Measurements from ENCODE around the gene FAAH. TPM values are rescaled to one million over a fixed set of nuclear protein-coding genes. Genes with fewer than 3 reads are reported as not detected.

FAAH gene
- total RNA-seq, 1 experiment from 2014 or later: 38.6 TPM

GRCh38 chr1:46456411-46456963, 62.4 kb downstream of the FAAH start:
- Mint-ChIP-seq H3K36me3 (no peaks in the 10 kb centered on the region), H3K4me1 (peaks cover 36% of the 10 kb centered on the region), H3K27ac (no peak overlapping the region), H3K4me3 (no peak overlapping the region), H3K9me3 (no peaks in the 10 kb centered on the region), H3K27me3 (ENCODE audit: low read depth) (peaks cover 63% of the 10 kb centered on the region)
- ATAC-seq (peak; percentile 40), DNase-seq (ENCODE audit: low spot score) (no peak)
- ChIA-PET CTCF (interaction anchor here (6.1 kb wide), 1 partner anchor 10 kb away, joined by 48 read pairs; no protein-coding TSS in a partner anchor), POLR2A (no interaction called here)
- TF ChIP-seq ERG (CRISPR knock-in tag; IDR thresholded peaks at IDR 0.05) (no peak), ZNF317 (CRISPR knock-in tag; IDR thresholded peaks at IDR 0.05; ENCODE audit: borderline replicate concordance, low read depth) (no peak), ZNF416 (CRISPR knock-in tag; IDR thresholded peaks at IDR 0.05) (no peak), ZNF396 (CRISPR knock-in tag; IDR thresholded peaks at IDR 0.05; ENCODE audit: borderline replicate concordance) (no peak), ZSCAN18 (CRISPR knock-in tag; IDR thresholded peaks at IDR 0.05) (no peak)
- TF ChIP-seq, protein P1, sequence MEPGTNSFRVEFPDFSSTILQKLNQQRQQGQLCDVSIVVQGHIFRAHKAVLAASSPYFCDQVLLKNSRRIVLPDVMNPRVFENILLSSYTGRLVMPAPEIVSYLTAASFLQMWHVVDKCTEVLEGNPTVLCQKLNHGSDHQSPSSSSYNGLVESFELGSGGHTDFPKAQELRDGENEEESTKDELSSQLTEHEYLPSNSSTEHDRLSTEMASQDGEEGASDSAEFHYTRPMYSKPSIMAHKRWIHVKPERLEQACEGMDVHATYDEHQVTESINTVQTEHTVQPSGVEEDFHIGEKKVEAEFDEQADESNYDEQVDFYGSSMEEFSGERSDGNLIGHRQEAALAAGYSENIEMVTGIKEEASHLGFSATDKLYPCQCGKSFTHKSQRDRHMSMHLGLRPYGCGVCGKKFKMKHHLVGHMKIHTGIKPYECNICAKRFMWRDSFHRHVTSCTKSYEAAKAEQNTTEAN (CRISPR knock-in tag; IDR thresholded peaks at IDR 0.05): no peak
- TF ChIP-seq, protein P2, sequence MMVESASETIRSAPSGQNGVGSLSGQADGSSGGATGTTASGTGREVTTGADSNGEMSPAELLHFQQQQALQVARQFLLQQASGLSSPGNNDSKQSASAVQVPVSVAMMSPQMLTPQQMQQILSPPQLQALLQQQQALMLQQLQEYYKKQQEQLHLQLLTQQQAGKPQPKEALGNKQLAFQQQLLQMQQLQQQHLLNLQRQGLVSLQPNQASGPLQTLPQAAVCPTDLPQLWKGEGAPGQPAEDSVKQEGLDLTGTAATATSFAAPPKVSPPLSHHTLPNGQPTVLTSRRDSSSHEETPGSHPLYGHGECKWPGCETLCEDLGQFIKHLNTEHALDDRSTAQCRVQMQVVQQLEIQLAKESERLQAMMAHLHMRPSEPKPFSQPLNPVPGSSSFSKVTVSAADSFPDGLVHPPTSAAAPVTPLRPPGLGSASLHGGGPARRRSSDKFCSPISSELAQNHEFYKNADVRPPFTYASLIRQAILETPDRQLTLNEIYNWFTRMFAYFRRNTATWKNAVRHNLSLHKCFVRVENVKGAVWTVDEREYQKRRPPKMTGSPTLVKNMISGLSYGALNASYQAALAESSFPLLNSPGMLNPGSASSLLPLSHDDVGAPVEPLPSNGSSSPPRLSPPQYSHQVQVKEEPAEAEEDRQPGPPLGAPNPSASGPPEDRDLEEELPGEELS (CRISPR knock-in tag; IDR thresholded peaks at IDR 0.05): no peak
- TF ChIP-seq, protein P3, sequence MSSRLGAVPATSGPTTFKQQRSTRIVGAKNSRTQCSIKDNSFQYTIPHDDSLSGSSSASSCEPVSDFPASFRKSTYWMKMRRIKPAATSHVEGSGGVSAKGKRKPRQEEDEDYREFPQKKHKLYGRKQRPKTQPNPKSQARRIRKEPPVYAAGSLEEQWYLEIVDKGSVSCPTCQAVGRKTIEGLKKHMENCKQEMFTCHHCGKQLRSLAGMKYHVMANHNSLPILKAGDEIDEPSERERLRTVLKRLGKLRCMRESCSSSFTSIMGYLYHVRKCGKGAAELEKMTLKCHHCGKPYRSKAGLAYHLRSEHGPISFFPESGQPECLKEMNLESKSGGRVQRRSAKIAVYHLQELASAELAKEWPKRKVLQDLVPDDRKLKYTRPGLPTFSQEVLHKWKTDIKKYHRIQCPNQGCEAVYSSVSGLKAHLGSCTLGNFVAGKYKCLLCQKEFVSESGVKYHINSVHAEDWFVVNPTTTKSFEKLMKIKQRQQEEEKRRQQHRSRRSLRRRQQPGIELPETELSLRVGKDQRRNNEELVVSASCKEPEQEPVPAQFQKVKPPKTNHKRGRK (CRISPR knock-in tag; IDR thresholded peaks at IDR 0.05; ENCODE audit: borderline replicate concordance): no peak

- ATAC-seq (no peak), DNase-seq (ENCODE audit: low spot score) (no peak)
- no peak for TF ChIP-seq CTCF (IDR thresholded peaks at IDR 0.05)
- no peak for TF ChIP-seq SMAD3 (CRISPR knock-in tag; IDR thresholded peaks at IDR 0.05; ENCODE audit: borderline replicate concordance)
- TF ChIP-seq, protein P4, sequence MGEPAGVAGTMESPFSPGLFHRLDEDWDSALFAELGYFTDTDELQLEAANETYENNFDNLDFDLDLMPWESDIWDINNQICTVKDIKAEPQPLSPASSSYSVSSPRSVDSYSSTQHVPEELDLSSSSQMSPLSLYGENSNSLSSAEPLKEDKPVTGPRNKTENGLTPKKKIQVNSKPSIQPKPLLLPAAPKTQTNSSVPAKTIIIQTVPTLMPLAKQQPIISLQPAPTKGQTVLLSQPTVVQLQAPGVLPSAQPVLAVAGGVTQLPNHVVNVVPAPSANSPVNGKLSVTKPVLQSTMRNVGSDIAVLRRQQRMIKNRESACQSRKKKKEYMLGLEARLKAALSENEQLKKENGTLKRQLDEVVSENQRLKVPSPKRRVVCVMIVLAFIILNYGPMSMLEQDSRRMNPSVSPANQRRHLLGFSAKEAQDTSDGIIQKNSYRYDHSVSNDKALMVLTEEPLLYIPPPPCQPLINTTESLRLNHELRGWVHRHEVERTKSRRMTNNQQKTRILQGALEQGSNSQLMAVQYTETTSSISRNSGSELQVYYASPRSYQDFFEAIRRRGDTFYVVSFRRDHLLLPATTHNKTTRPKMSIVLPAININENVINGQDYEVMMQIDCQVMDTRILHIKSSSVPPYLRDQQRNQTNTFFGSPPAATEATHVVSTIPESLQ (CRISPR knock-in tag; IDR thresholded peaks at IDR 0.05): no peak
- TF ChIP-seq NR2C2 (CRISPR knock-in tag; IDR thresholded peaks at IDR 0.05): no peak
- TF ChIP-seq, protein P5, sequence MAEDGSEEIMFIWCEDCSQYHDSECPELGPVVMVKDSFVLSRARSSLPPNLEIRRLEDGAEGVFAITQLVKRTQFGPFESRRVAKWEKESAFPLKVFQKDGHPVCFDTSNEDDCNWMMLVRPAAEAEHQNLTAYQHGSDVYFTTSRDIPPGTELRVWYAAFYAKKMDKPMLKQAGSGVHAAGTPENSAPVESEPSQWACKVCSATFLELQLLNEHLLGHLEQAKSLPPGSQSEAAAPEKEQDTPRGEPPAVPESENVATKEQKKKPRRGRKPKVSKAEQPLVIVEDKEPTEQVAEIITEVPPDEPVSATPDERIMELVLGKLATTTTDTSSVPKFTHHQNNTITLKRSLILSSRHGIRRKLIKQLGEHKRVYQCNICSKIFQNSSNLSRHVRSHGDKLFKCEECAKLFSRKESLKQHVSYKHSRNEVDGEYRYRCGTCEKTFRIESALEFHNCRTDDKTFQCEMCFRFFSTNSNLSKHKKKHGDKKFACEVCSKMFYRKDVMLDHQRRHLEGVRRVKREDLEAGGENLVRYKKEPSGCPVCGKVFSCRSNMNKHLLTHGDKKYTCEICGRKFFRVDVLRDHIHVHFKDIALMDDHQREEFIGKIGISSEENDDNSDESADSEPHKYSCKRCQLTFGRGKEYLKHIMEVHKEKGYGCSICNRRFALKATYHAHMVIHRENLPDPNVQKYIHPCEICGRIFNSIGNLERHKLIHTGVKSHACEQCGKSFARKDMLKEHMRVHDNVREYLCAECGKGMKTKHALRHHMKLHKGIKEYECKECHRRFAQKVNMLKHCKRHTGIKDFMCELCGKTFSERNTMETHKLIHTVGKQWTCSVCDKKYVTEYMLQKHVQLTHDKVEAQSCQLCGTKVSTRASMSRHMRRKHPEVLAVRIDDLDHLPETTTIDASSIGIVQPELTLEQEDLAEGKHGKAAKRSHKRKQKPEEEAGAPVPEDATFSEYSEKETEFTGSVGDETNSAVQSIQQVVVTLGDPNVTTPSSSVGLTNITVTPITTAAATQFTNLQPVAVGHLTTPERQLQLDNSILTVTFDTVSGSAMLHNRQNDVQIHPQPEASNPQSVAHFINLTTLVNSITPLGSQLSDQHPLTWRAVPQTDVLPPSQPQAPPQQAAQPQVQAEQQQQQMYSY (CRISPR knock-in tag; IDR thresholded peaks at IDR 0.05): no peak
- TF ChIP-seq MXD4 (CRISPR knock-in tag; IDR thresholded peaks at IDR 0.05; ENCODE audit: borderline replicate concordance): no peak
- no peak for TF ChIP-seq RORB (CRISPR knock-in tag; IDR thresholded peaks at IDR 0.05)
- peaks cover 39% of the 10 kb centered on the region for H3K4me1 Mint-ChIP-seq
- H3K36me3 Mint-ChIP-seq: no peaks in the 10 kb centered on the region
- CTCF ChIA-PET: interaction anchor here (1.2 to 6.1 kb wide), 2 partner anchors 10 to 71 kb away, joined by 3 to 48 read pairs; no protein-coding TSS in a partner anchor
- peaks cover 62% of the 10 kb centered on the region for H3K27me3 Mint-ChIP-seq (ENCODE audit: low read depth)
- POLR2A ChIA-PET: no interaction called here
- no peak overlapping the region for H3K4me3 Mint-ChIP-seq
- no peak overlapping the region for H3K27ac Mint-ChIP-seq
- H3K9me3 Mint-ChIP-seq: no peaks in the 10 kb centered on the region
These were observed 63.1 kb downstream of the FAAH start for GRCh38 chr1:46457178-46457577.

All from WTC11 (cell line).